Panc1 (cell line): ENCODE data around the gene CIB2.

ENCODE experiments used
- CTCF ChIP-seq: fragments of 450-650 bp; IDR thresholded peaks from 2 replicates; pipeline ENCODE4 v1.5.1; 2017; ENCODE audit warnings: mild to moderate bottlenecking
- POLR2AphosphoS5 ChIP-seq: IDR thresholded peaks from 2 replicates; pipeline ENCODE4 v1.6.1; 2012; ENCODE audit warnings: mild to moderate bottlenecking, low read depth, low read length, moderate library complexity
- REST ChIP-seq, 2 experiments: IDR thresholded peaks; 2 replicates each; pipeline ENCODE4 v1.6.1; 2011 to 2012; ENCODE audit warnings: low read depth in 2 of 2, control low read depth in 1 of 2, low read length in 1 of 2, mild to moderate bottlenecking in 1 of 2, moderate library complexity in 1 of 2; ENCODE audit not compliant: insufficient read depth in 1 of 2
- SIN3A ChIP-seq: IDR thresholded peaks from 2 replicates; pipeline ENCODE4 v1.6.1; 2012; ENCODE audit warnings: low read depth, mild to moderate bottlenecking, low read length, moderate library complexity, borderline replicate concordance; ENCODE audit not compliant: insufficient read depth
- TCF7L2 ChIP-seq: IDR thresholded peaks from 2 replicates; pipeline ENCODE4 v1.6.1; 2011; ENCODE audit warnings: mild to moderate bottlenecking, low read depth, low read length, inconsistent platforms

GRCh38 chr15:78147566-78147965, 16.3 kb upstream of the CIB2 start:
- no peak for TF ChIP-seq POLR2AphosphoS5
- TF ChIP-seq CTCF = no peak
- TF ChIP-seq TCF7L2 = no peak
- TF ChIP-seq SIN3A = no peak
- TF ChIP-seq REST (IDR thresholded peaks at IDR 0.05; ENCODE audit: insufficient read depth in 1 of 2, low read depth in 2 of 2, low read length in 1 of 2) = no peak
